Measurements from ENCODE around the gene TSACC.
"Not testable (repeated sequence)": the region's sequence is repeated elsewhere in the genome, so short reads cannot be mapped to it uniquely, and the experiment has no call there.

Gene TSACC

DNA sequence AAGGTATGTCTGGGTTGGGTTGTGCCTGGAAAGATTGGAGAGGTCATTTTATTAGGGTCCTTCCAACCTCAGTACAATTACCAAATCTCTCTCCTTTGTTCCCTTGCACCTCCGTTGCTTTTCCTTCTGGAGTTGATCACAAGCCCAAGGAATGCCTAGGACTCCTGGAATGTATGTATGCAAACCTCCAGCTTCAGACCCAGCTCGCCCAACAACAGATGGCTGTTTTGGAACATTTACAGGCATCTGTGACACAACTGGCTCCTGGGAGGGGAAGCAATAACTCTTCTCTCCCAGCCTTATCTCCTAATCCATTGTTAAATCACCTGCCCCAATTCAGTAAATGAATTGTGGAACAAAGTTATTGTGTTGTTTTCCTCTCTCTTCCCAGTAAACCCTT is 8.3 kb downstream of the TSACC start:
- DNase-seq (ENCODE audit: low read depth in 2 of 2), result peak; percentile 62 to 65

DNA sequence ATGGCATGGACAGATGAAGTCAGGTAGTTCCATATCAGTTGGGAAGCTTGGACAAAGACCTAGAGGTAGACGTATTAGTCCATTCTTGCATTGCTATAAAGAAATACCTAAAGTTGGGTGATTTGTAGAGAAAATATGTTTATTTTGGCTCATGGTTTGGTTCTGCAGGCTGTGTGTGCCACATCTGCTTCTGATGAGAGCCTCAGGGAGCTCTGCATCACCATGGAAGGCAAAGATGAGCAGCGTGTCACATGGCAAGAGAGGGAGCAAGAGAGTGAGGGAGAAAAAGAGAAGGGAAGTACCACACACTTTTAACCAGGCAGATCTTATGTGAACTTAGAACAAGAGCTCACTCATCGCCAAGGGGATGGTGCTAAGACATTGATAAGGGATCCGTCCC is 9.0 kb downstream of the TSACC start:
- DNase-seq (ENCODE audit: low read depth in 2 of 2), result peak; percentile 69 to 71

DNA sequence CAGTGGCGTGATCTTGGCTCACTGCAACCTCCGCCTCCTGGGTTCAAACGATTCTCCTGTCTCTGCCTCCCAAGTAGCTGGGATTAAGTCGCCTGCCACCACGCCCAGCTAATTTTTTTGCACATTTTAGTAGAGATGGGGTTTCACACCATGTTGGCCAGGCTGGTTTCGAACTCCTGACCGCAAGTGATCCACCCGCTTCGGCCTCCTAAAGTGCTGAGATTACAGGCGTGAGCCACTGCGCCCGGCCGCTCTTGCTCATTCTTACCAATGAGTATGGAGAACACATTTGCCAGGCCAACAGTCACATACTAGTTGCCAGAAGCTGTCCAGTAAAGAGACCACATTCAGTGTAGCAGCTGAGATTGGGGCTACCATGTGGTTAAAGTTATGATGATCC is 14.2 kb downstream of the TSACC start:
- DNase-seq (ENCODE audit: low read depth in 2 of 2), result not testable (repeated sequence)

DNA sequence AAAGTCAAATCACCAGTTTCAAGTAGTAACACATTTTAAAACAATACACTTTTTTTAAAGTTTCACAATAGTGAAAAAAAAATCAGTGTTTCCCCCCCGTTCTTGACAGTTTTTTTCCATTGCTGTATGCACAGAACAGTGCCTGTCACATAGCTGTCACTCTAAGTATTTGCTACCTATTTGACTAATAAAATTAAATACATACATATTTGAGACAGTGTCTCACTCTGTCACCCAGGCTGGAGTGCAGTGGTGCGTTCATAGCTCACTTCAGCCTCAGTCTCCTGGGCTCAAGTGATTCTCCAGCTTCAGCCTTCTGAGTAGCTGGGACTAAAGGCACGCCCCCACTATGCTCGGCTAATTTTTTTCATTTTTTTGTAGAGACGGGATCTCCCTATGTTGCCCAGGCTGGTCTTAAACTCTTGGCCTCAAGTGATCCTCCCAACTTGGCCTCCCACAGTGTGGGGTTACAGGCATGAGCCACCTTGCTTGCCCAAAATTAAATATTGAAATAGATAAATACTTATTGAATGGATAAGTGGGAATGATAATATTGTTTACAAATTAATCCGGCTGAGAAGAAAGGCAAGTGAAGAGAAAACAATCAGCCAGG is 18.0 kb downstream of the TSACC start:
- DNase-seq (ENCODE audit: low read depth in 2 of 2), result no peak

DNA sequence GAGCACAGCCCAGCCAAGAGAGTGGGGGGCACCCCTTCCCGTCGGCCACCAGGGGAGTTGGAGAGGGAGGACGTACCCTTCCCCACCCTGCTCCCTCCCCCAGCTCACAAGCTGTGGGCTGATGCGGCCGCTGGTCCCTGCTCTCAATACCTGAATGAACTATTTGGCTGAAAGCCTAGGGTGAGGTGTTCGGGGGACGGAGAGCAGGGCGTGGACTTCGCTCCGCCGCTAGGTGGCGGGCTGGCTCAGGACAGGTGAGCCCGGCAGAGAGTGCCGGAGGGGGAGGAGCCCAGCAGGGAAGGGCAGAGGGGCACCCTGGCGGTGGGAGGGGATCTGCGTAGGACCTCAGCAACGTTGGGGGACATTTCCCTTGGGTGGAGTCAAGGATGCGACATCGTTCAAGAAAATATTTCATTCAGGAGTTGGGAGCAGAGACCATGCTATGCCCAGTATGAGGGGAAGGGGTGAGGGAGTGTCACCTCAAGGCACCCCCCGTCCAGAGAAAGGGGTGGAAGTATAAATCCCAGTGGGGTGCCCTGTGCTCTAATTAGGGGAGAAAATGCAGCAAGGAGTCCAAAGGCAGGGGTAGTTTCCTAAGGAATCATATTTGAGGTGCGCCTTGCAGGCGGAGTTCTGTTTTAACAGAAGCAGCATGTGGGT is 18.7 kb downstream of the TSACC start:
- no peak for DNase-seq (ENCODE audit: low read depth in 2 of 2)

DNA sequence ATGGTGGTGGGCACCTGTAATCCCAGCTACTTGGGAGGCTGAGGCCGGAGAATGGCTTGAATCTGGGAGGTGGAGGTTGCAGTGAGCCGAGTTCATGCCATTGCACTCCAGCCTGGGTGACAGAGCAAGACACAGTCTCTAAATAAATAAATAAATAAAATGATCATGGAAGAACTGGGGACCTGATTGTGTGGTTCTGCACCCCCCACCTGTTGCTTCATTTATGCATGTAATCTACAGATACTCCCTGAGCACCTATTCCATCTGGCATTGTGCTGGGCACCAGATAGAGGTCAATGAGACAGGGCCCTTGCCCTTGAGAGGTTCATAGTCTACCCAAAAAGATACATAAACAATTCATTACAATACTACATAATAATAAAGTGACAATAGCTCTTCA is 19.7 kb downstream of the TSACC start:
- no peak for DNase-seq (ENCODE audit: low read depth in 2 of 2)

DNA sequence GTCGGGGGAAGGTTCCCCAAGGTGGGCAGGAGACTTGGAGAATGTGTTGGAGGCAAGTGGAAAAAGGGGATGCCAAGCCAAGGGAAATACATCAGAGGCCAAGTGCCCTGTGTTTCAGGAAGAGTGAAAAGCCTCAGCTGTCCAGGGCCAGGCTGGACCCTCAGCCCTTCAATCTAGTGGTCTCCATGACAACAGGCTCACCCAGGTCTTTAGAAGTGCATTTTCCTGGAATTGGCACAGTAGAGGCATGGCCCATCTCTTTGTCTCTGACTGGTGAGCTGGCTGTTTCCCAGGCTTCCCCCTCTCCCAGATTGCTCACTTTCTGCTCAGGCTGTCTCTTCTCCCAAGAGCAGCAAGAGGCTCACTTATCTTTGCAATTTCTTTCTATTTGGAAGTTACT is 20.3 kb downstream of the TSACC start:
- no peak for DNase-seq (ENCODE audit: low read depth in 2 of 2)

DNA sequence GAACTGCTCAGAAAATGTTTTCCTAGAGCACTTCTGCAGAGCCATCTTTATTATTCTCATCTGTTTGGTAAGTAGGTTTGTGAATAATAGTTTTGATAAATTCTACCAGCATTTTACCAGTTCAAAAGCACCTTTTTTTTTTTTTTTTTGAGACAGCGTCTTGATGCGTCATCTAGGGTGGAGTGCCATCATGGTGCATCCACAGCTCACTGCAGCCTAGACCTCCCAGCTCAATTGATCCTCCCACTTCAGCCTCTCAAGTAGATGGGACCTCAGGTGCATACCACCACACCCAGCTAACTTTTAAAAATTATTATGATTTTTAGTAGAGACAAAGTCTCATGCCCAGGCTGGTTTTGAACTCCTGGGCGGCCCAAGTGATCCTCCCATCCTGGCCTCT is 20.9 kb downstream of the TSACC start:
- no peak for DNase-seq (ENCODE audit: low read depth in 2 of 2)

DNA sequence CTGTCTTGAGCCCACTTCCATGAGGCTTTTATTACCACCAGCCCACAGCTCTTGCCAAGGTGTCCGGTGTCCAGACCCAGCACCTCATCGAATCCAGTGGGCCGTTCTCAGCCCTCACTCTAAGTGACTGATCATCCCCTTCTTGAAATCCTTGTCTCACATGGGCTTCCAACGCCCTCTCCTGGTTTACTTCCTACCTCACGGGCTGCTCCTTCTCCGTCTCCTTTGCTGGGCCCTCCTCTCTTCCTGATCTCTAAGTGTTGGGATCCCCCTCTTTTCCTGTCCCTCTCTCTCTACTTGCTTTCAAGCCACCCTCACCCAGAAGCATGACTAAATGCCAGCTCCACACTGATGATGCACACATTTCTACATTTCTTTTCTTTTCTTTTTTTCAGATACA is 21.6 kb downstream of the TSACC start:
- no peak for DNase-seq (ENCODE audit: low read depth in 2 of 2)

DNA sequence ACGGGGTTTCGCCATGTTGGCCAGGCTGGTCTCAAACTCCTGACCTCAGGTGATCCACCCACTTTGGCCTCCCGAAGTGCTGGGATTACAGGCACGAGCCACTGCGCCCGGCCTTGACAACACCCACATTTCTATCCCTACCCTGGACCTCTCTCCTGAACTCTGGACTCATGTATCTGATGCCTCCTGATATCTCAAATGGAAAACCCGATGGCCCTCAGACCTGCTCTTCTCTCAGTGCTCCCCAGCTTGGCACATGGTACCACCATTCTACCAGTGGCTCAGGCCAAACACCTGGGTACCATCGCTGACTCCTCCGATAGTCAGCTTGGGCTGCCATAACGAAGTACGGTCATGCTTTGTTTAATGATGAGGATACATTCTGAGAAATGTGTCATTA is 22.2 kb downstream of the TSACC start:
- DNase-seq (ENCODE audit: low read depth in 2 of 2), result no peak

DNA sequence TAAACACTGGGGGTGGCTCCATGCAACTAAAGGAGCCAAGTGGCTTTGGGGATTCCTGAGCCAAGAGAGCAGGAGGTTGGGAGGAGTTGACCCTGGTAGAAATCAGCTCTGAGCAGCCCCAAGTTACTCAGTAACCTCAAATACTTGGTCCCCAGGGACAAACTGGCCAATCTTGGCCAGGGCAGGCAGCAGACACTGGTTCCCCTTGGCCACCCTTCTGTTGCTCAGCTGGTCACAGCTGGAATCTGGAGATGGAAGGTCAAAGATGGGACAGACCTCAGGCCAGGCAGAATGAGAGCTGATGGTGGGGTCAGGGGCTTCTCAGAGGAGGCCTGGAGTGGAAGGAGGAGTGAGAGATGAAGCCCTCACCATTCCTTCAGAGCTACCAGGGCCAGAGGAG is 27.4 kb downstream of the TSACC start:
- no peak for DNase-seq (ENCODE audit: low read depth in 2 of 2)

DNA sequence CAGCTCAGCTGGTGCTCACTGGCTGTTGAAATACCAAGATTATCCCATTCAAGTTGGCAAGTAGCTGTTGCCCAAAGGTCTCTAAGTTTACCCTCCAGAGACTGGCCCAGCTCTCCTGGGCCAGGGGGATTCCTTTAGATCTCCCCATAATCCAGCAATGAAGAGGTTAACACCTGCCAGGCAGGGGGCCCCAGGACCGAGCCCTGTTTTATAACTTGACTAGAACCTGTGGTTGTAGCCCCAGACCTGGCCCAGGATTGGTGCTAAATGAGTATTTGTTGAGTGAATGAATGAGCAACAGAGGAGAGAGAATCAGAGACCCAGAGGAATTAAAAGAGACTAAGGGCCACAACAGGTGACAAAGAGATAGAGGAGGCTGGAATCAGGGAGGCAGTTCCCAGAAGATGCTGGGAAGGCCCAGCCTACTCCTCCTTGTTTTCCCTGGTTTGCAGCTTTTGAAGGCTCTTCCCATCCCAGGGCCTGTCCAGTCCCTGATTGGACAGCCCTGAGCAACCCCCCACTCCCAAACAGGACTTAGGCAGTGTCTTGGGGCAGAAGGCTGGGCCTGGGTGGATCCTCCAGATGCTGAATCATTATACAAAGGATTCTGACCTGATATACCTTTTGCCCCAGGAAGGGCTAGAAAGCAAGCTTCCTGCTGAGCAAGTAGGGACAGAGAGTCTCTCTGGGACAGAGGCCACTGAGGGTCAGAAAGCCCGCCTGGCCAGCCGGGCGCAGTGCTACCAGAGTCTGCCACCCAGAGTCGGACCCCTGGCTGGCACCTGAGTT is 28.2 kb downstream of the TSACC start:
- DNase-seq (ENCODE audit: low read depth in 2 of 2), result no peak

DNA sequence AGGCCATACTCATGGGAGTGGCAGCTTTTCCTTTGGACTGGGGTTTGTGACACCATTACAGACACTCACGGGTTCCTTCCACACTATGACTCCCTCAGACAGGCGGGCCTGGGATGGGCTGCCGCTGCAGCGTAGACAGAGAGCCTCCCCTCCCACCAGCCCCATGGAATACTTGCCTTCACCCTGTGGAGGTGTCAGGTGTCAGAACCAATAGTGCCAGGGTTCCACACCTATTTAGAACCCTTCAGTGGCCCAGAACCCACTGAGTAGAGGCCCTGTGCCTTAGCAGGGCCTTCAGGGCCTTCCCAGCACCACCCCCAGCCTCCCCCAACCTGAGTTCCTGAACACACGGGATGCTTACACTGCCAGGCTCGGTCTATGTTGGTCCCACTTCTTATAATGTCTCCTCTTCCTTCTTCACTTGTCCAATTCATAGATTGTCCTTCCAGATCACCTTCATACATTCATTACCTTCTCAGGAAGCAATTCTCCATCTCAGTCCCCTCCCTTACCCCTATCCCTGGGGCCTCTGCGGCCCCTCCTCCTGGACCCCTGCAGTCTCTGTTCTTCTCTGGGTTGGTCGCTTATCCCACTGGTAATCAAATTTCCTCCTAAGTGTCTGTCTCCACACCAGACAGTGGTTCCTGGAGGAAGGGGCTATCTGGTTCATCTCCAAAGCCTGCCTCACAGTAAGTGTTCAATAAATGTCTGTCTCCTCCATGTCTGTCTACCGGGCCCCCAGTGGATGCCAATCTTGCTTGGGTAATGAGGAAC is 29.2 kb downstream of the TSACC start:
- DNase-seq (ENCODE audit: low read depth in 2 of 2), result no peak

DNA sequence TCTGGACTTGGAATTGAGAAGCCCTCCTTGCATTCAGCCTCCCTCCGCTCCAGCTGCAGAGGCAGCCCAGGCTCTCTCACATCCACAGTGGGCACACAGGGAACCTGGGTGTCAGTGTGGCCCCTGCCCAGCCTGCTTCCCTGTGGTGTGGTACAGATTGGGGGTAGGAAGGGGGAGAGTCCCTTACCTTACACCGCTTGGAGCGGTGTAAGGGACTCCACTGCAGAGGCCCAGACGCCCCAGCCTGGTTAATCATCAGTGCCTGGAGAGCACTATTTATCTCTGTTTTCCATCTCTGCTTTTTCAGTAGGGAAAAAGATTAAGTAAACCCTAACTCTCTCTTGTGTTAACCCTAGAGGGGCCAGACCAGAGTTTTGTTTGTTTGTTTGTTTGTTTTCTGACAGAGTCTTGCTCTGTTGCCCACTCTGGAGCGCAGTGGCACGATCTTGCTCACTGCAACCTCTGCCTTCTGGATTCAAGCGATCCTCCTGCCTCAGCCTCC is 29.9 kb downstream of the TSACC start:
- no peak for DNase-seq (ENCODE audit: low read depth in 2 of 2)

DNA sequence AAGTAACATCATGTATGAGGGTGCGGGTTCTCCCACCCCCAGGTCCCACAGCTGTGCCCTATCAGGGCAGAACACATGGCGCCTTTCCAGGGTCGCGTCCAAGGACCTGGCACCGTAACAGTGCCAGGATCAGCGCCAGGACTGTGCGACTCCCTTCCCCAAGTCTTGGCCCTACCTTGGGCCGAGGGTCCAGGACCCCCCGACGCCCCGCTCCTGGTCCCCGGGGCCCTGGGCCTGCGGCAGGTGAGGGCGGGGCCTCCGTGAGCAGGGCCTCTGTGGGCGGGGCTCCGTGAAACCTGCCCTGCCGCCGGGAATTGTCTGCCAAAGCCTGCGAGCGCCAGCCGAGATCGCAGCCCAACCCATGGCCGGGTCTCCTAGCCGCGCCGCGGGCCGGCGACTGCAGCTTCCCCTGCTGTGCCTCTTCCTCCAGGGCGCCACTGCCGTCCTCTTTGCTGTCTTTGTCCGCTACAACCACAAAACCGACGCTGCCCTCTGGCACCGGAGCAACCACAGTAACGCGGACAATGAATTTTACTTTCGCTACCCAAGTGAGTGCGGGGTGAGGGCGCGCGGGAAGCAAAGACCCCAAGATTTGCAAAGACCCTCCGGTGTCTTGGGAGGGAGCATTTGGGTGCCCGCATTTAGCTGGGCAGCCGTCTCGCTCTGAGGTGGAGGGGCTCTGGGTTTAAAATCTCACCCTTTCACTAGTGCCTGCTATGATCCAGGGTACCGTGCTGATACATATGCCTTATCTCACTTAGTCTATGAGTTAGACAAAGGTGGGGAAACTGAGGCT is 30.8 kb downstream of the TSACC start, which contains the start of gene RHBG:
Gene RHBG, plus strand, starts transcription at position 323 of the 796 bp plus-strand sequence. Its CDS starts 39 bp downstream, at position 362.
- no peak for DNase-seq (ENCODE audit: low read depth in 2 of 2)

DNA sequence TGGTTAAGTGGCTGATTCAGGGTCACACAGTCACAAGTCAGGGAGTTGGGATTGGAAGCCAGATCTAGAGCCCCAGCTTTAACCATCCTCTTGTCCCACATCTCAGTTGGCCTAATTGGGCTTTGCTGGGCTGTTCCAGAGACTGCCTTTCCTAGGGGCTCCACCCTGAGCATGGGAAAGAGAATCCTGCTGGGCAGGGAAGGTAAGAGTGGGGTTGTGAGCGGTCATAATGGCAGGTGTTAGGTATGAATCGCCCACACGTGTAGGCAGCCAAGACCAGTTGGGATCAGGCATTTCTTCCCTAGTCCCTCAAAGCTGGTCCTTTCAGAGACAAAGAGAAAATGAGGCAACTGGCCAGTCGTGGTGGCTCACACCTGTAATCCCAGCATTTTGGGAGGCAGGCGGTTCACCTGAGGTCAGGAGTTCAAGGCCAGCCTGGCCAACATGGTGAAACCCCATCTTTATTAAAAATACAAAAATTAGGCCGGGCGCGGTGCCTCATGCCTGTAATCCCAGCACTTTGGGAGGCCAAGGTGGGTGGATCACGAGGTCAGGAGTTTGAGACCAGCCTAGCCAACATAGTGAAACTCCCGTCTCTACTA is 31.5 kb downstream of the TSACC start:
- not testable (repeated sequence) for DNase-seq (ENCODE audit: low read depth in 2 of 2)

DNA sequence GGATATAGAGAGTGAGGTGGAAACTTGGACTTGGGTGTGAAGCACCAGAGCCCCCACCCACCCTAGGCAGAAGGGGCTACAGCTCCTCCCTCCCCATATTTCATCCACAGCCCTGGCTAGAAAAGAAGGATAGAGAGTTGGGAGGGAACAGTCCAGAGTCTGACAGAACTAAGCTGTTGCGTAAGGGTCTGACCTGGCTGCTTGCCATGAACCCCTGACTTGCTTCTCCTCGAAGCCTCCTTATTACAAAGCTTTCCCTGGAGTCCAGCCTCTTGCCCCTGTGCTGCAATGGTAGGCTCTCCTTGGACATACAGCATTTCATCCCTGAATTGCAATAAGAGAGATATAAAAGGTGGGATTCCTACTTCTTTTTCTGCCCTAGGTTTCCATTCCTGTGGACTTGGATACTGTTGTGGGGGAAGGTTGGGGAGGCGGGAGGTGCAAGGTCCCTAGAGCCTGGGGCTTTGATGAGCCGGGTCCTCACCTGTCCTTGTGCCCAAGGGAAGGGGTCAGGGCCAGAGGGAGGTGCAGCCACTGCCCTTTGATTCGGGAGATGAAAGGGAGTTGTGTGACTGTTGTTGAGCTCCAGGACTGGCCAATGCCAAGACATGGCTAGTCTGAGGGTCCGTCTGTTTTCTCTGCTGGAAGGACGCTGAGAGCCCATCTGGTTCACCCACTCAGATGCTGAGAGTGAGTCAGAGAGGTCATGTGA is 33.4 kb downstream of the TSACC start:
- no peak for DNase-seq (ENCODE audit: low read depth in 2 of 2)

DNA sequence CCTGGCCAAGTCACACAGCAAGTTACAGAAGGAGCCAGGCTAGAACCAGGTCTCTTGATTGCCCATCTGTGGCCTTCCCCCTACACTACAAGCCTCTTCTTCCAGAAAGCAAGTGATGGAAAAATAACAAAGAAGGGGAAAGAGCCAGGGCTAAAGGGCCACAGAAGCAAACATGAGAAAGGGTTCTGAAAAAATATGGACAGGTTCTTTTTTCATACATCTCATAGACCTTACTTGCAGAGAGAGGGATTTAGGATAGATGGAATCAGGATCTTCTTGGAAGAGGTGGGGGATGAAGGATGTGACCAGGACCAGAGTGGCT is 33.9 kb downstream of the TSACC start:
- DNase-seq (ENCODE audit: low read depth in 2 of 2), result no peak

DNA sequence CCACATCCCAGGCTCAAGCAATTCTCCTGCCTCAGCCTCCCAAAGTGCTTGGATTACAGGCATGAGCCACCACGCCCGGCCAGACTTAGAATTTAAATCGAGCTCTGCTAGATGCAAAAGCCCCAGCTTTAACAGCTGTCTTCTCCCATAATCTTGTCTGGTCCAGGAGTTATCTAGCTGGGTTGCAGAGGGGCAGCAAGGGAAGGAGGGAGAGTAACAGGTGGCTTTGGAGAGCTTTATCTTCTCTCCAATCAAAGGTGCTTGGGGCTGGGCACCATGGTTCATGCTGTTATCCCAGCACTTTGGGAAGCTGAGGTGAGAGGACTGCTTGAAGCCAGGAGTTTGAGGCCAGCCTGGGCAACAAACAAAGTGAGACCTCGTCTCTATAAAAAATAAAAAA is 34.5 kb downstream of the TSACC start:
- DNase-seq (ENCODE audit: low read depth in 2 of 2), result no peak

DNA sequence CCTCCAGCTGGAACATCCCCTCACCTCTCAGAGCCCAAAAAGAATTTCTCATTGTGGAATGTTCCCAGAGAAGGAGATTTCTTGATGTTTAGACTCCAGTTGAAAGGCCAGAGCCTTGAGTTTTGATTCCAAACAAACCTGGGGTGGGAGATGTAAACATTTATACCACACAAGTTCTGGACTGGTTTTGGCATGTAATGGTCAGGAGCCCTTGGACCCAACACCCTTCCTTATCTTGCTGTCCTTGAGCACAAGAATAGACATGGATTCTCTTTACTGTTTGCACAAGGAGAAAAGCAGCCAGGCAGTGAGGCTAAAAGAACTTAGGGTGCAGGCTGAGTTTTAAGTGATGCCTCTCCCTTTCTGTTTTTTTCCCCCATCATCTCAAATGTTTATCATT is 35.2 kb downstream of the TSACC start:
- no peak for DNase-seq (ENCODE audit: low read depth in 2 of 2)
